ENCODE measurements around the gene ADAM23.

- TF ChIP-seq CTCF (IDR thresholded peaks at IDR 0.05): no peak
- TF ChIP-seq ZFX (IDR thresholded peaks at IDR 0.05; ENCODE audit: borderline replicate concordance): no peak
Measured at GRCh38 chr2:206561962-206562361, 118.6 kb downstream of the ADAM23 start.
